ENCODE measurements around the gene ZBED3.

ZBED3 gene

GRCh38 chr5:77035950-77036349 lies 51.1 kb downstream of the ZBED3 start:
- ATAC-seq (no peak), DNase-seq (no peak)
- Mint-ChIP-seq H3K4me1 (peaks cover 14% of the 10 kb centered on the region), H3K27ac (no peak overlapping the region), H3K4me3 (no peak overlapping the region), H3K27me3 (no peaks in the 10 kb centered on the region), H3K9me3 (no peaks in the 10 kb centered on the region)

DNA sequence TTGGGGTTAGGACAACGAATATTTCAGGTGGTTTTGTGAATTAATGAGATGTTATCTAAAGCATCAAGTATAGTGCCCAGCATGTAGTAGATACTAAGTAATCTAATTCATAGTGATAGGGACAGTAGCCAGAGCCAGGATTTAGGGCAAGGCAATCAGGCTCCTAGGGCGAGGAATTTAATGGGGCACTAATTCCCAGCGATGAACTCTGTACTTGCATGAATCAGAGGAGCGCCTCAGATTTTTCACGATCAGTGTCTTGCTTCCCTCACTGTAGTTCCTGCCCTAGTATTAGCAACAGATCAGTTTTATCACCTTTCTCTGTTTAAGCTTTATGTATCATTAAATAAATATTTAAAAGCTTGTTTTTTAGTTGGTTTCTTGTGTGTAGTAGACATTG lies 53.7 kb downstream of the ZBED3 start:
- Mint-ChIP-seq H3K9me3 (peaks cover 11 to 15% of the 10 kb centered on the region in 2 donors), H3K4me1 (peaks cover 26% of the 10 kb centered on the region), H3K27ac (no peak overlapping the region), H3K4me3 (no peak overlapping the region), H3K27me3 (no peaks in the 10 kb centered on the region)
- ATAC-seq = no peak
- DNase-seq = no peak

- Mint-ChIP-seq H3K27ac (no peak overlapping the region), H3K9me3 (peaks cover 17 to 19% of the 10 kb centered on the region in 2 donors), H3K4me1 (peaks cover 26% of the 10 kb centered on the region), H3K4me3 (no peak overlapping the region), H3K27me3 (no peaks in the 10 kb centered on the region)
- ATAC-seq (no peak), DNase-seq (no peak)
Measured at GRCh38 chr5:77032635-77033034, 54.5 kb downstream of the ZBED3 start.

DNA sequence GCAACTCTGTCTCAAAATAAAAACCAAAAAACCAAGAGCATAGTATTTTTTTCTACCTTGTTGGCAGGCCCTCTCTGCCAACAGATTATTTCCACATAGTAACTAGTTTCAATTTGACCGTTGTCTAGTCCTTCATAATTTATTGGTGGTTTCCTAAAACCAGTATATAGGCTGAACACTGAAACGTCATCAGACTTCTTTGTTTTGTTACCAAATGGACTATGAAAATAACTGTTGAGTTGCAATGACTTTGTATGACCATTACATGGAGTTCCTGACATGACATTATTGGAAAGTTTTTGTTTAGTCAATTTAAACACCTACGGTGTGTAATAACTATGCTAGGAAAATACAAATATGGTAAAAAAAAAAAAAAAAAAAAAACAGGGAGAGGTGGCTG lies 55.2 kb downstream of the ZBED3 start:
- ATAC-seq (no peak), DNase-seq (no peak)
- Mint-ChIP-seq H3K9me3 (peaks cover 17 to 19% of the 10 kb centered on the region in 2 donors), H3K27ac (peak overlapping the region in 1 of 2 donors; percentile 59), H3K4me1 (peaks cover 26% of the 10 kb centered on the region), H3K27me3 (no peaks in the 10 kb centered on the region), H3K4me3 (peak overlapping the region; percentile 94 to 95)

GRCh38 chr5:77030097-77031071 lies 56.7 kb downstream of the ZBED3 start, which contains the start of gene AGGF1:
Gene AGGF1, plus strand, starts transcription at chr5:77030404. Its CDS starts 363 bp downstream, at chr5:77030767.
- Mint-ChIP-seq H3K27ac (peak within 1 kb of the TSS; percentile 91 to 97), H3K9me3 (peaks cover 17 to 32% of the 10 kb centered on the region in 2 donors), H3K27me3 (no peaks in the 10 kb centered on the region), H3K4me3 (peak within 1 kb of the TSS; percentile 94 to 95), H3K4me1 (peaks cover 26% of the 10 kb centered on the region)
- ATAC-seq = peak; percentile 99
- DNase-seq = peak; percentile 83 to 91

DNA sequence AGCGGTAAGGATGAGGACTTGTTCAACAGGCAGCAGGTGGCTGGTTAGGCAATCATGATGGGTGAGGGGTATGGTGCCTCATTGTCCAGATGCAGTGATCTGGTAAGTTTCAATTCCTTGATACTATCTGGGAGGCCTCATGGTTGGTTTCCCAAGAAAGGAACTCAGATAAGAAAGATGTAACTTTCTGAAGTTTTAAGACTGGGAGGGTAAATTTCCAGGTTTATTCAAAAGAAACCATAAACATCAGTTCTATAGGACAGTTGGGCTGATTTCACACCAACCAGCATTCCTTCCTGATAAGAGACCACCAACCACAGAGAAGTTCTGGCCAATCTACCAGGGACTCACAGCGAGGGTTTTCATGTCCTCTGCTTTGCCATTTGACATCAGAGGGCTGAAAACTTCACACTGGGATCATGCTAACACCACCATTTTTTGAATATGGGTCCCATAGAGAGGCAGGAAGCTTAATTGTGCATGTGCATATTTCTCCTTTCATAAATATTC lies 57.7 kb downstream of the ZBED3 start:
- Mint-ChIP-seq H3K4me3 (peak overlapping the region; percentile 94 to 95), H3K9me3 (peaks cover 17 to 32% of the 10 kb centered on the region in 2 donors), H3K27ac (peak overlapping the region in 1 of 2 donors; percentile 62), H3K27me3 (no peaks in the 10 kb centered on the region), H3K4me1 (peaks cover 26% of the 10 kb centered on the region)
- DNase-seq = no peak
- ATAC-seq = no peak

GRCh38 chr5:77028631-77029375 lies 58.3 kb downstream of the ZBED3 start:
- peaks cover 26% of the 10 kb centered on the region for H3K4me1 Mint-ChIP-seq
- H3K9me3 Mint-ChIP-seq = peaks cover 17 to 32% of the 10 kb centered on the region in 2 donors
- H3K27me3 Mint-ChIP-seq = no peaks in the 10 kb centered on the region
- H3K27ac Mint-ChIP-seq = peak overlapping the region in 1 of 2 donors; percentile 62
- DNase-seq (no peak), ATAC-seq (no peak)
- no peak overlapping the region for H3K4me3 Mint-ChIP-seq

DNA sequence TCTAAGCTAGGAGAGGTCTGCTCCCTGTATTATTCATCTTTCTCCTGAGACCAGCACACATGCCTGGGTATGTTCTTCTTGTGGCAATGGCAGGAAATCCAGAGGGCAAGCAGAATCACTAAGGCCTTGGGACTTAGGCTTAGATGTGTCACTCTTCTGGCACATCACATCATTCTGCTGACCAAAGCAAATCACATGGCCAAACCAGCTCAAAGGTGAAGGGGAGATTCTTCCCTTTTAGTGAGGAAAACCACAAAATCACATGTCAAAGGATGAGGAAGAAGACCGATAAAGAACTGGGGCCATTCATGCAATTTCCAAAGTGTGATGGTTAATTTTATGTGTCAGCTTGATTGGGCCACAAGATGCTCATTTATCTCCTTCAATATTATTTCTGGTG lies 62.6 kb downstream of the ZBED3 start:
- no peak overlapping the region for H3K27ac Mint-ChIP-seq
- peaks cover 4% of the 10 kb centered on the region for H3K4me1 Mint-ChIP-seq
- peaks cover 12% of the 10 kb centered on the region for H3K27me3 Mint-ChIP-seq
- ATAC-seq (no peak), DNase-seq (no peak)
- H3K4me3 Mint-ChIP-seq = no peak overlapping the region
- peaks cover 24 to 27% of the 10 kb centered on the region in 2 donors for H3K9me3 Mint-ChIP-seq

- Mint-ChIP-seq H3K27me3 (peaks cover 22% of the 10 kb centered on the region), H3K4me1 (no peaks in the 10 kb centered on the region), H3K27ac (peak overlapping the region in 1 of 2 donors; percentile 7), H3K4me3 (no peak overlapping the region), H3K9me3 (peaks cover 8 to 13% of the 10 kb centered on the region in 2 donors)
- ATAC-seq = no peak
- DNase-seq = no peak
Measured at GRCh38 chr5:77022511-77023417, 64.3 kb downstream of the ZBED3 start.
